K562 (cell line): ENCODE results near the gene RAE1. TPM values are rescaled to one million over a fixed set of nuclear protein-coding genes. Genes with fewer than 3 reads are reported as not detected.
A peak's percentile ranks its signal among the peaks of the same experiment; 100 is the strongest.

ENCODE experiments used
- CC2D1A ChIP-seq: fragments of 450-650 bp; IDR thresholded peaks from 2 replicates; pipeline ENCODE4 v1.6.1; 2017; ENCODE audit warnings: mild to moderate bottlenecking
- ERF ChIP-seq: fragments of 450-650 bp; formaldehyde crosslinking; IDR thresholded peaks from 2 replicates; pipeline ENCODE4 v1.4.0; 2020; ENCODE audit warnings: mild to moderate bottlenecking, mixed read lengths
- ESRRA ChIP-seq: fragments of 450-650 bp; IDR thresholded peaks from 2 replicates; pipeline ENCODE4 v1.6.1; 2014; ENCODE audit warnings: low read depth, mild to moderate bottlenecking, moderate library complexity, borderline replicate concordance
- HIVEP1 ChIP-seq: fragments of 250-450 bp; sonication (Bioruptor Pico); IDR thresholded peaks from 2 replicates; pipeline ENCODE4 v1.4.0; 2020; ENCODE audit warnings: mild to moderate bottlenecking
- HMG20A ChIP-seq: fragments of 450-650 bp; formaldehyde crosslinking; conservative IDR thresholded peaks from 2 replicates; pipeline ENCODE4 v1.4.0; 2020; ENCODE audit warnings: mild to moderate bottlenecking, mixed read lengths
- HNRNPUL1 ChIP-seq: fragments of 200-400 bp; formaldehyde crosslinking; IDR thresholded peaks from 2 replicates; pipeline ENCODE4 v1.6.1; 2017; ENCODE audit warnings: low read length
- KDM1A ChIP-seq, 2 experiments: fragments of 450-650 bp; IDR thresholded peaks; 2 replicates each; pipeline ENCODE4 v1.6.1; 2016; ENCODE audit warnings: mild to moderate bottlenecking in 2 of 2
- MCM7 ChIP-seq, 2 experiments: fragments of 450-650 bp; IDR thresholded peaks; 2 replicates each; pipeline ENCODE4 v1.6.1; 2016 to 2018
- MYC ChIP-seq, 2 experiments: fragments of 250-450 bp in 1 of 2; sonication (Bioruptor Pico) in 1 of 2; IDR thresholded peaks; 2 replicates each; pipeline versions ENCODE4 v1.5.1 to v1.6.1; 2012 to 2021; ENCODE audit warnings: low read depth in 2 of 2, borderline replicate concordance in 1 of 2, improper control_type of control experiment in 1 of 2, low read length in 1 of 2, mild to moderate bottlenecking in 1 of 2, moderate library complexity in 1 of 2
- NELFE ChIP-seq: IDR thresholded peaks from 2 replicates; pipeline ENCODE4 v1.6.1; 2011; ENCODE audit warnings: mild to moderate bottlenecking; ENCODE audit not compliant: insufficient read depth, insufficient read length
- POLR2G ChIP-seq: fragments of 200-400 bp; formaldehyde crosslinking; IDR thresholded peaks from 2 replicates; pipeline ENCODE4 v1.6.1; 2017; ENCODE audit warnings: low read depth, mild to moderate bottlenecking, antibody characterized with exemption, low read length, moderate library complexity
- SPI1 ChIP-seq: IDR thresholded peaks from 2 replicates; pipeline ENCODE4 v1.6.1; 2011; ENCODE audit warnings: low read depth, low read length, control low read depth, borderline replicate concordance
- ZNF134 ChIP-seq: fragments of 250-450 bp; sonication (Bioruptor Pico); conservative IDR thresholded peaks from 2 replicates; pipeline ENCODE4 v1.4.0; 2020
- ZNF384 ChIP-seq: IDR thresholded peaks from 2 replicates; pipeline ENCODE4 v1.6.1; 2012; ENCODE audit warnings: low read depth, low read length, improper control_type of control experiment
- polyA plus RNA-seq, 8 experiments: library from polyadenylated mRNA; depleted of rRNA in 4 of 8; stranded (reverse) in 5 of 8; unstranded in 3 of 8; fragments of >200 nt; fragmentation: Nextera tagmentation in 2 of 8; fragmentation: Illumina TruSeq in 1 of 8; extraction: Ambion mirVana in 2 of 8; extraction: Trizol in 1 of 8; gene quantifications; 2 replicates each; pipeline versions ENCODE4 v1.2.1 to v1.2.3, GENCODE V29; 2011 to 2014; ENCODE audit warnings: inconsistent platforms in 1 of 8, missing spikeins in 1 of 8
- total RNA-seq, 7 experiments: library from RNA; depleted of rRNA in 6 of 7; stranded (reverse); fragments of >200 nt in 6 of 7; fragmentation: Illumina TruSeq in 2 of 7; extraction: Trizol in 2 of 7; gene quantifications; 2 replicates each; pipeline versions ENCODE4 v1.2.1 to v1.2.3, GENCODE V29; 2011 to 2021; ENCODE audit warnings: low replicate concordance in 1 of 7
- TF ChIP-seq, protein P1 (sequence below): fragments of 450-650 bp; IDR thresholded peaks from 2 replicates; pipeline ENCODE4 v1.7.1; 2018; ENCODE audit warnings: mild to moderate bottlenecking, low read depth; ENCODE audit not compliant: partially characterized antibody
- TF ChIP-seq, protein P2 (sequence below): sonication (generic); formaldehyde crosslinking; IDR thresholded peaks from 2 replicates; pipeline ENCODE4 v1.8.0; 2022; ENCODE audit warnings: mild to moderate bottlenecking, missing genetic modification reagents
- TF ChIP-seq, protein P3 (sequence below): IDR thresholded peaks from 2 replicates; pipeline ENCODE4 v1.6.1; 2012; ENCODE audit warnings: low read depth, low read length, improper control_type of control experiment, borderline replicate concordance
- TF ChIP-seq, protein P4 (sequence below): sonication (generic); formaldehyde crosslinking; IDR thresholded peaks from 2 replicates; pipeline ENCODE4 v1.4.0; 2020; ENCODE audit warnings: mild to moderate bottlenecking, missing genetic modification reagents
- TF ChIP-seq, protein P5 (sequence below): sonication (generic); formaldehyde crosslinking; IDR thresholded peaks from 2 replicates; pipeline ENCODE4 v1.8.0; 2022; ENCODE audit warnings: mild to moderate bottlenecking, missing genetic modification reagents

The RAE1 gene
- total and polyA plus RNA-seq, 9 of the 15 experiments (the other 6 are each of a cell fraction or from before 2014, with no cell fraction given) = 33.7 to 248 (median 77.7) TPM

DNA sequence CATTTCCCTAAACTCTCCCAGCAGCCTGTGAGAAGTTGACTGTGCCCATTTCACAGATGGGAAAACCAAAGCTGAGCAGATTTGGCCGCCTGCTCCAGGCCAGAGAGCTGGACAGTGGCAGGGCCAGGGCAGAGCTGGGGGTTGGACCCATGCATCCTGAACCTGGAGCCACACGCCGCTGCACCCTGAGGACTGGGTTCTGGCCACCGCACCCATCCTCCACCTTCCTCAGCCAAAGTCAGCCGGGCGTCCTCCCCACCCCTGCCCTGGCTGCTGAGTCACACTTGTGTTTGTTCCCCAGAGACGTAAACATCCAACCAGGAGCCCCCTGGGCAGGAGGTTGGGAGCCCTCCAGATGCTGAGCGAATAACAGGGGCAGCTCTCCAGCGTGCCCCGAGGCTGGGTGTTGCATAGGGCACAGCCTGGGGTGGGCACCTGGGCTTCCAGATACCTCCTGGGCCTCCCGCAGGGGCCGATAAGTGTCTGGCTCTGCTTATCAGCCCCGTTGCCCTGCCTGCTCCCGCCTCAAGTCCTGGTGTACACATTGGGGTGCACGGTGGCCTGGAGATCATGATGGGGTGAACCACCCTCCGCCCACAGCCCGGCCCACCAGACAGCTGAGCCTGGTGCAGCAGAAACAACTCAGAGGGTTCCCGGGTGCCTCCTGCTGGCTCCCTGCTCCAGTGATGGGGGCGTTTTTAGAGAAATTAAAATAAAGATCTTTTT, 64.0 kb downstream of the RAE1 start (continued):
- TF ChIP-seq, protein P1, sequence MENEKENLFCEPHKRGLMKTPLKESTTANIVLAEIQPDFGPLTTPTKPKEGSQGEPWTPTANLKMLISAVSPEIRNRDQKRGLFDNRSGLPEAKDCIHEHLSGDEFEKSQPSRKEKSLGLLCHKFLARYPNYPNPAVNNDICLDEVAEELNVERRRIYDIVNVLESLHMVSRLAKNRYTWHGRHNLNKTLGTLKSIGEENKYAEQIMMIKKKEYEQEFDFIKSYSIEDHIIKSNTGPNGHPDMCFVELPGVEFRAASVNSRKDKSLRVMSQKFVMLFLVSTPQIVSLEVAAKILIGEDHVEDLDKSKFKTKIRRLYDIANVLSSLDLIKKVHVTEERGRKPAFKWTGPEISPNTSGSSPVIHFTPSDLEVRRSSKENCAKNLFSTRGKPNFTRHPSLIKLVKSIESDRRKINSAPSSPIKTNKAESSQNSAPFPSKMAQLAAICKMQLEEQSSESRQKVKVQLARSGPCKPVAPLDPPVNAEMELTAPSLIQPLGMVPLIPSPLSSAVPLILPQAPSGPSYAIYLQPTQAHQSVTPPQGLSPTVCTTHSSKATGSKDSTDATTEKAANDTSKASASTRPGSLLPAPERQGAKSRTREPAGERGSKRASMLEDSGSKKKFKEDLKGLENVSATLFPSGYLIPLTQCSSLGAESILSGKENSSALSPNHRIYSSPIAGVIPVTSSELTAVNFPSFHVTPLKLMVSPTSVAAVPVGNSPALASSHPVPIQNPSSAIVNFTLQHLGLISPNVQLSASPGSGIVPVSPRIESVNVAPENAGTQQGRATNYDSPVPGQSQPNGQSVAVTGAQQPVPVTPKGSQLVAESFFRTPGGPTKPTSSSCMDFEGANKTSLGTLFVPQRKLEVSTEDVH = no peak
- TF ChIP-seq HNRNPUL1 = no peak
- TF ChIP-seq KDM1A (IDR thresholded peaks at IDR 0.05) = peak; percentile 97 to 99
- TF ChIP-seq SPI1 = no peak
- TF ChIP-seq, protein P2, sequence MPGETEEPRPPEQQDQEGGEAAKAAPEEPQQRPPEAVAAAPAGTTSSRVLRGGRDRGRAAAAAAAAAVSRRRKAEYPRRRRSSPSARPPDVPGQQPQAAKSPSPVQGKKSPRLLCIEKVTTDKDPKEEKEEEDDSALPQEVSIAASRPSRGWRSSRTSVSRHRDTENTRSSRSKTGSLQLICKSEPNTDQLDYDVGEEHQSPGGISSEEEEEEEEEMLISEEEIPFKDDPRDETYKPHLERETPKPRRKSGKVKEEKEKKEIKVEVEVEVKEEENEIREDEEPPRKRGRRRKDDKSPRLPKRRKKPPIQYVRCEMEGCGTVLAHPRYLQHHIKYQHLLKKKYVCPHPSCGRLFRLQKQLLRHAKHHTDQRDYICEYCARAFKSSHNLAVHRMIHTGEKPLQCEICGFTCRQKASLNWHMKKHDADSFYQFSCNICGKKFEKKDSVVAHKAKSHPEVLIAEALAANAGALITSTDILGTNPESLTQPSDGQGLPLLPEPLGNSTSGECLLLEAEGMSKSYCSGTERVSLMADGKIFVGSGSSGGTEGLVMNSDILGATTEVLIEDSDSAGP (CRISPR knock-in tag) = no peak
- no peak for TF ChIP-seq CC2D1A
- no peak for TF ChIP-seq HMG20A (CRISPR knock-in tag)
- TF ChIP-seq MYC (IDR thresholded peaks at IDR 0.05; ENCODE audit: low read depth, low read length) = no peak; the same call in 1 of the 2 replicates
- no peak for TF ChIP-seq MYC (CRISPR knock-in tag; IDR thresholded peaks at IDR 0.05; ENCODE audit: borderline replicate concordance, low read depth)
- TF ChIP-seq MCM7 (IDR thresholded peaks at IDR 0.05) = no peak
- TF ChIP-seq, protein P3, sequence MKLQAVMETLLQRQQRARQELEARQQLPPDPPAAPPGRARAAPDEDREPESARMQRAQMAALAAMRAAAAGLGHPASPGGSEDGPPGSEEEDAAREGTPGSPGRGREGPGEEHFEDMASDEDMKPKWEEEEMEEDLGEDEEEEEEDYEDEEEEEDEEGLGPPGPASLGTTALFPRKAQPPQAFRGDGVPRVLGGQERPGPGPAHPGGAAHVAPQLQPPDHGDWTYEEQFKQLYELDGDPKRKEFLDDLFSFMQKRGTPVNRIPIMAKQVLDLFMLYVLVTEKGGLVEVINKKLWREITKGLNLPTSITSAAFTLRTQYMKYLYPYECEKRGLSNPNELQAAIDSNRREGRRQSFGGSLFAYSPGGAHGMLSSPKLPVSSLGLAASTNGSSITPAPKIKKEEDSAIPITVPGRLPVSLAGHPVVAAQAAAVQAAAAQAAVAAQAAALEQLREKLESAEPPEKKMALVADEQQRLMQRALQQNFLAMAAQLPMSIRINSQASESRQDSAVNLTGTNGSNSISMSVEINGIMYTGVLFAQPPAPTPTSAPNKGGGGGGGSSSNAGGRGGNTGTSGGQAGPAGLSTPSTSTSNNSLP = no peak
- TF ChIP-seq ESRRA = peak; percentile 84
- TF ChIP-seq NELFE = no peak
- TF ChIP-seq, protein P4, sequence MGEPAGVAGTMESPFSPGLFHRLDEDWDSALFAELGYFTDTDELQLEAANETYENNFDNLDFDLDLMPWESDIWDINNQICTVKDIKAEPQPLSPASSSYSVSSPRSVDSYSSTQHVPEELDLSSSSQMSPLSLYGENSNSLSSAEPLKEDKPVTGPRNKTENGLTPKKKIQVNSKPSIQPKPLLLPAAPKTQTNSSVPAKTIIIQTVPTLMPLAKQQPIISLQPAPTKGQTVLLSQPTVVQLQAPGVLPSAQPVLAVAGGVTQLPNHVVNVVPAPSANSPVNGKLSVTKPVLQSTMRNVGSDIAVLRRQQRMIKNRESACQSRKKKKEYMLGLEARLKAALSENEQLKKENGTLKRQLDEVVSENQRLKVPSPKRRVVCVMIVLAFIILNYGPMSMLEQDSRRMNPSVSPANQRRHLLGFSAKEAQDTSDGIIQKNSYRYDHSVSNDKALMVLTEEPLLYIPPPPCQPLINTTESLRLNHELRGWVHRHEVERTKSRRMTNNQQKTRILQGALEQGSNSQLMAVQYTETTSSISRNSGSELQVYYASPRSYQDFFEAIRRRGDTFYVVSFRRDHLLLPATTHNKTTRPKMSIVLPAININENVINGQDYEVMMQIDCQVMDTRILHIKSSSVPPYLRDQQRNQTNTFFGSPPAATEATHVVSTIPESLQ = no peak
- peak; percentile 51; the same call in 1 of the 2 replicates for TF ChIP-seq ZNF134 (CRISPR knock-in tag)
- peak; percentile 35; the same call in 1 of the 2 replicates for TF ChIP-seq POLR2G
- TF ChIP-seq ZNF384 = no peak
- TF ChIP-seq, protein P5, sequence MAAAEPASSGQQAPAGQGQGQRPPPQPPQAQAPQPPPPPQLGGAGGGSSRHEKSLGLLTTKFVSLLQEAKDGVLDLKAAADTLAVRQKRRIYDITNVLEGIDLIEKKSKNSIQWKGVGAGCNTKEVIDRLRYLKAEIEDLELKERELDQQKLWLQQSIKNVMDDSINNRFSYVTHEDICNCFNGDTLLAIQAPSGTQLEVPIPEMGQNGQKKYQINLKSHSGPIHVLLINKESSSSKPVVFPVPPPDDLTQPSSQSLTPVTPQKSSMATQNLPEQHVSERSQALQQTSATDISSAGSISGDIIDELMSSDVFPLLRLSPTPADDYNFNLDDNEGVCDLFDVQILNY = no peak
- TF ChIP-seq ERF (CRISPR knock-in tag) = no peak
- no peak for TF ChIP-seq HIVEP1 (CRISPR knock-in tag)
